HG02571 (cell line): ENCODE measurements around the gene VOPP1.
"Not testable (repeated sequence)": the region's sequence is repeated elsewhere in the genome, so short reads cannot be mapped to it uniquely, and the experiment has no call there.

Experiments
- ATAC-seq: cut with Tn5 transposase; IDR thresholded peaks from one replicate; pipeline ENCODE4 v1.9.1; 2021; ENCODE audit warnings: mild to moderate bottlenecking, moderate library complexity; ENCODE audit not compliant: unreplicated experiment

VOPP1 gene

DNA sequence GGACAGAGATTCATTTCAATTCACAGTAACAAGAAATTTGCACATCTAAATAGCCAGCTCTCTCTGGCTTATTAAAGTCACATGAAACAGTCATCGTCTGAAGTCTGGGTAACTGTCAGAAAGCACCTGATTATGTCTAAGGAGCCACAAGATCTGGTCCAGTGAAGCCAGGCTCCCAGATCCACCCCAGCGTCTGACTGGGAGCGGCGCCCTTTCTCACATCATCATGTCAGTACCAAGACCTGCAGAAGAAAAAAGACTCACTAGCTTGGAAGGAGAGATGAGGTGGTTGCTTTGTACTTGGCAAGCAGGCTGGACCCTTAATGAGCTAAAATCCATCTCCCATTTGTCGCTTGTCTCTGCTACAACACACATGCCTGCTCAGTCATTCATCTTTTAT lies 58.4 kb downstream of the VOPP1 start:
- no peak for ATAC-seq

DNA sequence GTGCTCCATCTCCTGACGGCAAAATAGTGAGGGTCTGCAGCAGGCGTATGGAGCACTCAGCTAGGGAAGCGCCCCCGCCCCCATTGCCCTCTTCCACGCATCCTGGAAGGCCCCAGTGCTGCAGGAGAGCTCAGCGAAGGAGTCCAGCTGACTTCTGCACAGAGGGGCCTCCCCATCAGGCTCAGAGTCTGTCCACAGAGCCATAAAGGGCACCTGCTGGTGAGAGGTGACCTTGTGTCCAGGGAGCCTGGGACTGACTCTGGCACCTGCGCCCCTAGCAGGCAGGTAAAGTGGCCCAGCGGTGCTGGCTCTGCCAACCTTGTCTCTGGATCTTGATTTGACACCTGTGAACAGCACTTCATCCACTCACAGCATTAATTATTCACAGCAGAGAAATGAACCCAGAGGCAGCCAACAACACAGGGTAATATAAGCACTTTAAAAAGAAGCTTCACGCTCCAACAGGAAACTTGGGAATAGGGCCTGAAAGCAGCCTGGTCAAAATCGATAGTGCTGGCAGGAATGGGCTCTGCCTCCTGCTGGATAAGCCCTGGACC lies 59.6 kb downstream of the VOPP1 start:
- no peak for ATAC-seq

- no peak for ATAC-seq
These were observed 61.7 kb downstream of the VOPP1 start for GRCh38 chr7:55510621-55511020.

DNA sequence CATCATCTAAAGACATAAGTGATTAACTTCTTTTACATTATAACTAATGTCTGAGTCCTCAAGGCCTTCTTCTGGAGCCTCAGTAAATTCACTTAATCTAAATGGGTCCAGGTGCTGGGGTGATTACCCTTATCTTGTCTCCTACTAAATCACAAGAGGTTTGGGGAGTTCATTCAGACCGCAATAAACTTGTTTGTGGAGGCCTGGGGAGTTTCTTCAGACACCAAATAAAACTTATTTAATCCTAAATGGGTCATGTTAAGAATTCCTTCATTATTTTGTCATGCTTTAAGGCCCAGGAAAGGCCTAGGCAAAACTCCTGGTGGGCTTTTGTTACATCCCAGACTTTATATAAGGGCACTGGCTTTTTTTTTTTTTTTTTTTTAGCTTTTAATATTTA lies 62.1 kb downstream of the VOPP1 start:
- not testable (repeated sequence) for ATAC-seq

DNA sequence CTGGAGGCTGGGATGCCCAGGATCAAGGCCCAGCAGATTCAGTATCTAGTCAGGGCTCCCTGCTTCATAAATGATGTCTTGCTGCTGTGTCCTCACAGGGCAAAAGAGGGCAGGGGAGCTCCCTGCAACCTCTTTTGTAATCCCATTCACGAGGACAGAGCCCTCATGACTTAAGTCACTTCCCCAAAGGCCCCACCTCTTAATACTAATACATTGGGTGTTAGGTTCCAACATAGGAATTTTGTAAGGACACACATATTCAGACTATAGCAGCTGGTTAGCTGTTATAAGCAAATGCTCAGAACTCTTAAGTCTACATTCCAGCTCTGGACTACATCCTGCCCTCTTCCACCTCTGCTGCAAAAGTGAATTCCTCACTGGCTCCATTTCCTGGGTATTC lies 63.0 kb downstream of the VOPP1 start:
- ATAC-seq: no peak

- peak; percentile 67 for ATAC-seq
These were observed 63.9 kb downstream of the VOPP1 start for GRCh38 chr7:55508221-55509011.

- ATAC-seq: no peak
These were observed 64.6 kb downstream of the VOPP1 start for GRCh38 chr7:55507743-55508142.

GRCh38 chr7:55504967-55505658 lies 67.2 kb downstream of the VOPP1 start:
- ATAC-seq: no peak

DNA sequence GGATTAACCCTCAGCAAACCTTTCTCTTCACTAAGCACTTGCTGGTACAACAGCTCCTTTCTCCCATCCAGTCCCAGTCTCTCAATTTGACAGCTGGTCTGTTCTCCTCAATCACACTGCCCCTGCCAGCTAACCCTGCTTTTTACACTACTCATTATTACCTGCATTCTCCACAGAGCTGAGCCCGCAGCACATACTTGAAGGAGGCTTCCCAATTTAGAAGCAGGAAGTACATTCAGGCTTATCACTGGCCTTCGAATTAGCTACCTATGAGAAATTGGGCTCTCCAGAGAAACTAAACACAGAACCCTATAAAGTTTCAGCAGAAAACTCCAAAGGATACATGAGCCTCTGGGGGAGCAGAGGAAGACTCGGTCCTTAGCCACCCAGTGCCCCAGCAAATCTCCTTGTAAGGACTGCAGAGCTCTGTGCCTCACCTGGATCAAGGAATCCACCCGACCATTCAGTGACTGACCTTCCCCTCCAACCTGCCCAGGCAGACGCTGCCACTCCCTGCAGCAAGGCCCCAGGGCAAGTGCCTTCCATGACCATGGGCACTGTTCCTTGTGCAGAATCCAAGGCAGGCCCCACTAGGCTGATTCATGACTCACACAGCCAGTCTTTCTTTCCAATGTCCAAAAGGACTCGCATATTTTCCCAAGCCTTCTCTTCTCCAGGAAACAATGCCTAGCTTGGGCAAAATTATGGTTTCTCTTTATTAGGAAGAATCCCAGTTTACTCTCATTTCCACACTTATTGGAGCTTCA lies 68.0 kb downstream of the VOPP1 start:
- ATAC-seq: no peak

- ATAC-seq: no peak
These were observed 69.4 kb downstream of the VOPP1 start for GRCh38 chr7:55502858-55503440.

DNA sequence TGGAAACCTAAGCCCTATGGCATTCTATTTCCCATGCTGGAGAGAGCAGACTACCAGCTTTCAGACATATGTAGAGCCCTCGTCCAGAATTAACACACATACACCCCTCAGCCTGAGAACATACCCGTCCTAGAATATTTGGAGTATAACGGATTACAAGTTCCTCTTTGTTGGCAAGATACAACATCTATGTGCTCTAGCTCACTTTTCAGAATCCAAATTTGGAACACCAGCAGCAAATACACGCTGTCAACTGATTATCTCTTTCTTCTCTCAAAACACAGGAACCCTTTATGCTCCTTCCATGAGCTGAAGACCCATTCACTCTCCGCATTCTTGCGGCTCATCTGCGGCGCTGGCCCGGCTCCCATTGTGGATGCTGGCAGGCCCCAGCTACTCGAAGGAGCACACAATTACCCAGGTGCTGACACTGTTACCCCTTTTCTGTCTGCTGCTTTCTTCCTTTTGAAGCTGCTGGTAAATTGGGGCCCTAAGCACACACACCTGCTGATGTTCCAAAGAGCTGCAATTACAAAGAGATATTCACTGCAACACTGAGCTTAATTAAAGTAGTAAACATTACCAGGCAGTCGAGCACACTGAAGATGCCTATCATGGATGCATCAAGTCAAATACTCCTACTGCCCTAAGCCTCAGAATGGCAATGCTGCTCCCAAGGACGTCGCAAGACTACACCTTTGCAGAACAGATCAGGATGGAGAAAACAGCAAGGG lies 70.0 kb downstream of the VOPP1 start:
- no peak for ATAC-seq

DNA sequence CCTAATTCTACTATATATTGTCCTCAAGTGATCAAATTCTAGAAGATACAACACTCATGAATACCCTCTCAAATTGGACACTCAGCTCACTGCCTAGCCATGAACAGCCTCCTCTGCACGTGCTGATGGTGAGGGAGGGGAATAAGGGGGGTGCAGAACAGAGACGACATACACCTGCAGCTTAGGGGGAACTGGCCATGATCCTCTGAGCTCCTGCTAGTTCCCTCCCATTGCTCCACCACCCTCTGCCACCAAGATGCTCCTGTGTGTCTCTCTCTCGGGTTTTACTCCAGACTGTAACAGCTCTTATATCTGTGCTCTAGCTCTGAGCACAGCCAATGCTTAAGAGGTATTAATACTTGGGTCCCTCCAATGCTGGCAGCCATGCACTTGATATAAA lies 70.7 kb downstream of the VOPP1 start:
- no peak for ATAC-seq

- ATAC-seq: no peak
These were observed 72.1 kb downstream of the VOPP1 start for GRCh38 chr7:55500117-55500756.

- no peak for ATAC-seq
These were observed 72.7 kb downstream of the VOPP1 start for GRCh38 chr7:55499591-55499990.

DNA sequence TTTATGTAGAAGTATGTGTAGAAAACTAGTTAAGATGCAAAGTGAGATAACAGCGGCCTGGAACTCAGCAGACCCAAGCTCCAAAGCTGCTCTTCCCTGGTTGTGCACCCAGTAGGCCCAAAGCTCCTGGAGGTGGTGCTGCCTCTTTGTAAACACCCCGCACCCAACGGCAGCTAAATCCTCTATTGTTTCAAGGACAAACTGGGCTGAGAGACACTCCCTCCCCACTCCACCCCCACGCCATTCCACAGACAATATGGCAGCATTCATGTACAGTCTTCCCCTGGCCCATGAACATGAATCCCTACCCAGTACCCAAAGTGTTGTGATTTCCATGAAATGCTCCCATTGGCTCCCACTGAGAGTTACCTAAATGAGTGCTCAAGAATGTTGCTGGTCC lies 73.5 kb downstream of the VOPP1 start:
- no peak for ATAC-seq

GRCh38 chr7:55498142-55498541 lies 74.2 kb downstream of the VOPP1 start:
- ATAC-seq: no peak

DNA sequence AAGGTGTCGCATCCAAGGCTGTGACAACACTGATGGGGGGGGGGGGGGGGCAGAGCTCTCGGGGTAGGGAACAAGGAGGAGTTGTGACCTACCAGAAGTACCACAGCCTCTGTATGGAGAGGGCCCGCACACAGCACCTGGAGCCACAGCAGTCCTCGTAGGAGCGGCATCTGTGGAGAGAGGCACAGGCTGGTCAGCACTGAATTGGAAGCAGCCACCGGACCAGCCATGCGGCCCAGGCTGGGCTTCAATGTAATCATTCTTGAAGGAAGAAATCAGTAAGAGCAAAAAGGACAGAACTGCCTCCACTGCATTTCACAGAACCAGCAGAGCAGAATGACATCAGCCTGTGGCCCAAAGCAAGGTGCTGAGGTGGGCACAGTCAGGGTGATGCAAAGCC lies 74.8 kb downstream of the VOPP1 start:
- no peak for ATAC-seq

- no peak for ATAC-seq
These were observed 75.4 kb downstream of the VOPP1 start for GRCh38 chr7:55496906-55497305.

GRCh38 chr7:55494951-55495350 lies 77.4 kb downstream of the VOPP1 start:
- no peak for ATAC-seq

GRCh38 chr7:55493408-55493807 lies 78.9 kb downstream of the VOPP1 start:
- no peak for ATAC-seq
